ENCODE results near the gene CKS2. TPM values are rescaled to one million over a fixed set of nuclear protein-coding genes. Genes with fewer than 3 reads are reported as not detected.
"Not testable (repeated sequence)": the region's sequence is repeated elsewhere in the genome, so short reads cannot be mapped to it uniquely, and the experiment has no call there.

The CKS2 gene
- total and polyA plus RNA-seq, 2 of the 4 experiments (the other 2 are of a cell fraction) = 192 to 261 TPM

- Histone ChIP-seq H3K9me1 (ENCODE audit: insufficient read depth, low read length) (no peaks in the 10 kb centered on the region; the same call in 1 of the 2 replicates), H3K79me1 (ENCODE audit: low read depth in 1 of 2, low read length in 2 of 2) (peaks cover 0 to 2% of the 10 kb centered on the region in 2 experiments; a peak in 2 of 4 replicates), H2AK5ac (ENCODE audit: low read depth, low read length) (no peak overlapping the region), H4K5ac (ENCODE audit: low read depth, low read length) (no peak overlapping the region), H3K36me3 (ENCODE audit: control insufficient read depth, insufficient read depth, low read length) (peaks cover 42% of the 10 kb centered on the region), H2BK5ac (ENCODE audit: low read depth, low read length, poor library complexity, severe bottlenecking) (no peak overlapping the region), H3K9me3 (ENCODE audit: control insufficient read depth, insufficient read depth, low read length) (no peaks in the 10 kb centered on the region), H2BK120ac (ENCODE audit: low read depth, low read length) (no peak overlapping the region), H4K91ac (ENCODE audit: insufficient read depth, low read depth, low read length) (no peak overlapping the region), H3K23ac (ENCODE audit: low read depth, low read length) (no peak overlapping the region), H2AK9ac (replicated peaks; ENCODE audit: low read depth, low read length, poor library complexity) (no peak overlapping the region), H4K20me1 (ENCODE audit: insufficient read depth, low read length) (peaks cover 4% of the 10 kb centered on the region; the same call in 1 of the 2 replicates), H3K27me3 (ENCODE audit: control insufficient read depth, insufficient read depth, low read length) (no peaks in the 10 kb centered on the region), H3K4ac (ENCODE audit: low read depth, low read length) (no peak overlapping the region), H3K56ac (ENCODE audit: extremely low read depth, insufficient read depth, low read length) (no peak overlapping the region), H3K4me3 (ENCODE audit: insufficient read depth, low read depth, low read length) (no peak overlapping the region), H3K4me1 (ENCODE audit: control insufficient read depth, insufficient read depth, low read length) (peaks cover 3% of the 10 kb centered on the region; the same call in 1 of the 2 replicates), H3K4me2 (ENCODE audit: low read depth, low read length) (no peak overlapping the region), H2BK15ac (ENCODE audit: low read depth, low read length) (no peak overlapping the region), H3K27ac (ENCODE audit: insufficient read depth, low read length) (no peak overlapping the region), H3K9ac (ENCODE audit: low read depth, low read length) (no peak overlapping the region), H4K8ac (ENCODE audit: low read depth in 2 of 2, low read length in 2 of 2) (no peak overlapping the region), H3K14ac (replicated peaks; ENCODE audit: low read depth, low read length) (no peak overlapping the region), H2AFZ (replicated peaks; ENCODE audit: low read length, poor library complexity) (no peak overlapping the region), H3K18ac (ENCODE audit: low read depth, low read length) (no peak overlapping the region), H2BK20ac (ENCODE audit: low read depth, low read length) (no peak overlapping the region)
- intact Hi-C loops (cut with micrococcal nuclease) (no loop called here), dilution Hi-C loops (cut with HindIII; ENCODE audit: low sequenced_read_pairs, unreplicated experiment) (no loop called here), in situ Hi-C loops (cut with MboI; ENCODE audit: low sequenced_read_pairs) (no loop called here)
- CTCF ChIA-PET = no interaction called here
- ATAC-seq (ENCODE audit: low read depth) (peak; percentile 54; the same call in 1 of the 2 replicates), DNase-seq (peak; percentile 26)
- WGBS, 2 experiments (ENCODE audit: extremely low coverage in 2 of 2, insufficient read length in 1 of 2) = no CpG with 5 or more reads among the region's 1 CpG
- BruUV-seq (replicated peaks) = no TSS peak
- POLR2A ChIA-PET (ENCODE audit: unreplicated experiment) = no interaction called here
- TF ChIP-seq RAD21 (IDR thresholded peaks at IDR 0.05; ENCODE audit: low read length) = no peak
- no peak for TF ChIP-seq MAFK (IDR thresholded peaks at IDR 0.05; ENCODE audit: low read depth, low read length)
- no peak for TF ChIP-seq POLR2A (IDR thresholded peaks at IDR 0.05; ENCODE audit: low read depth, low read length)
- TF ChIP-seq CHD1 (IDR thresholded peaks at IDR 0.05; ENCODE audit: low read depth, low read length) = no peak
- TF ChIP-seq RFX5 (IDR thresholded peaks at IDR 0.05; ENCODE audit: low read depth, low read length) = no peak
Measured at GRCh38 chr9:89342948-89343347, 32.0 kb downstream of the CKS2 start.

- H3K14ac ChIP-seq (replicated peaks; ENCODE audit: low read depth, low read length); H4K8ac ChIP-seq (ENCODE audit: low read depth in 2 of 2, low read length in 2 of 2); H2BK5ac ChIP-seq (ENCODE audit: low read depth, low read length, poor library complexity, severe bottlenecking); H3K9me1 ChIP-seq (ENCODE audit: insufficient read depth, low read length); H2BK20ac ChIP-seq (ENCODE audit: low read depth, low read length); CTCF ChIA-PET; H3K9me3 ChIP-seq (ENCODE audit: control insufficient read depth, insufficient read depth, low read length); H2AK9ac ChIP-seq (replicated peaks; ENCODE audit: low read depth, low read length, poor library complexity); H2AK5ac ChIP-seq (ENCODE audit: low read depth, low read length); DNase-seq; in situ Hi-C loops (cut with MboI; ENCODE audit: low sequenced_read_pairs); H3K4me3 ChIP-seq (ENCODE audit: insufficient read depth, low read depth, low read length); H3K4me2 ChIP-seq (ENCODE audit: low read depth, low read length); H2BK120ac ChIP-seq (ENCODE audit: low read depth, low read length); H3K4me1 ChIP-seq (ENCODE audit: control insufficient read depth, insufficient read depth, low read length); H4K20me1 ChIP-seq (ENCODE audit: insufficient read depth, low read length); H2AFZ ChIP-seq (replicated peaks; ENCODE audit: low read length, poor library complexity); H3K79me1 ChIP-seq (ENCODE audit: low read depth in 1 of 2, low read length in 2 of 2); H2BK15ac ChIP-seq (ENCODE audit: low read depth, low read length); POLR2A ChIA-PET (ENCODE audit: unreplicated experiment); H3K4ac ChIP-seq (ENCODE audit: low read depth, low read length); H3K27ac ChIP-seq (ENCODE audit: insufficient read depth, low read length); H4K5ac ChIP-seq (ENCODE audit: low read depth, low read length); H3K9ac ChIP-seq (ENCODE audit: low read depth, low read length); H3K18ac ChIP-seq (ENCODE audit: low read depth, low read length); ATAC-seq (ENCODE audit: low read depth); H3K56ac ChIP-seq (ENCODE audit: extremely low read depth, insufficient read depth, low read length); intact Hi-C loops (cut with micrococcal nuclease); dilution Hi-C loops (cut with HindIII; ENCODE audit: low sequenced_read_pairs, unreplicated experiment); BruUV-seq (replicated peaks); H4K91ac ChIP-seq (ENCODE audit: insufficient read depth, low read depth, low read length); H3K23ac ChIP-seq (ENCODE audit: low read depth, low read length); H3K27me3 ChIP-seq (ENCODE audit: control insufficient read depth, insufficient read depth, low read length): not testable (repeated sequence)
- no CpG with 5 or more reads among the region's 7 CpGs for WGBS, 2 experiments (ENCODE audit: extremely low coverage in 2 of 2, insufficient read length in 1 of 2)
- peaks cover 48% of the 10 kb centered on the region for H3K36me3 ChIP-seq (ENCODE audit: control insufficient read depth, insufficient read depth, low read length)
Measured at GRCh38 chr9:89343812-89344211, 32.8 kb downstream of the CKS2 start.

Measured in IMR-90 (cell line).